Measurements from ENCODE around the gene SOWAHC. TPM values are rescaled to one million over a fixed set of nuclear protein-coding genes. Genes with fewer than 3 reads are reported as not detected.
"Not testable (repeated sequence)": the region's sequence is repeated elsewhere in the genome, so short reads cannot be mapped to it uniquely, and the experiment has no call there.

The SOWAHC gene
- total RNA-seq, 1 experiment from 2014 or later = 18.6 TPM

DNA sequence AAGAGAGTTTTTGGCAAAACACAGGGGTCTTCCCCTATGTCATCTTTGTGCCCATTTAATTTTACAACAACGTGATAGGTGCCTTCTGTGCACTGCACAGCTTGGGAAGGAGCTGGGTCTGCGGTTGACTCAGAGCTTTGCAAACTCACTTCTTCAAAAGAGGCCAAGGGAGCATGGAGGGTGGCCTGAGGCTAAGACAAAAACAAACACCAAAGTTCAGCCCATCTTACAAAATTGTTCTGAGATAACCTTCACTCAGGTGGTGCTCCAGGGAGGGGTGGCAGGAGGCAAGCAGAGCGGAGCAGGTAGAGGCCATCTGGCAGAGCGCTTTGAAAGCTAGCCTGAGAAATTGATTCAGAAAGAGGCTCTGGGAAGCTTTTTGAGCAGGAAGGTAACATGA, 9.8 kb downstream of the SOWAHC start (continued):
- TF ChIP-seq, protein P1, sequence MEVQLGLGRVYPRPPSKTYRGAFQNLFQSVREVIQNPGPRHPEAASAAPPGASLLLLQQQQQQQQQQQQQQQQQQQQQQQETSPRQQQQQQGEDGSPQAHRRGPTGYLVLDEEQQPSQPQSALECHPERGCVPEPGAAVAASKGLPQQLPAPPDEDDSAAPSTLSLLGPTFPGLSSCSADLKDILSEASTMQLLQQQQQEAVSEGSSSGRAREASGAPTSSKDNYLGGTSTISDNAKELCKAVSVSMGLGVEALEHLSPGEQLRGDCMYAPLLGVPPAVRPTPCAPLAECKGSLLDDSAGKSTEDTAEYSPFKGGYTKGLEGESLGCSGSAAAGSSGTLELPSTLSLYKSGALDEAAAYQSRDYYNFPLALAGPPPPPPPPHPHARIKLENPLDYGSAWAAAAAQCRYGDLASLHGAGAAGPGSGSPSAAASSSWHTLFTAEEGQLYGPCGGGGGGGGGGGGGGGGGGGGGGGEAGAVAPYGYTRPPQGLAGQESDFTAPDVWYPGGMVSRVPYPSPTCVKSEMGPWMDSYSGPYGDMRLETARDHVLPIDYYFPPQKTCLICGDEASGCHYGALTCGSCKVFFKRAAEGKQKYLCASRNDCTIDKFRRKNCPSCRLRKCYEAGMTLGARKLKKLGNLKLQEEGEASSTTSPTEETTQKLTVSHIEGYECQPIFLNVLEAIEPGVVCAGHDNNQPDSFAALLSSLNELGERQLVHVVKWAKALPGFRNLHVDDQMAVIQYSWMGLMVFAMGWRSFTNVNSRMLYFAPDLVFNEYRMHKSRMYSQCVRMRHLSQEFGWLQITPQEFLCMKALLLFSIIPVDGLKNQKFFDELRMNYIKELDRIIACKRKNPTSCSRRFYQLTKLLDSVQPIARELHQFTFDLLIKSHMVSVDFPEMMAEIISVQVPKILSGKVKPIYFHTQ (CRISPR knock-in tag; IDR thresholded peaks at IDR 0.05) = no peak

DNA sequence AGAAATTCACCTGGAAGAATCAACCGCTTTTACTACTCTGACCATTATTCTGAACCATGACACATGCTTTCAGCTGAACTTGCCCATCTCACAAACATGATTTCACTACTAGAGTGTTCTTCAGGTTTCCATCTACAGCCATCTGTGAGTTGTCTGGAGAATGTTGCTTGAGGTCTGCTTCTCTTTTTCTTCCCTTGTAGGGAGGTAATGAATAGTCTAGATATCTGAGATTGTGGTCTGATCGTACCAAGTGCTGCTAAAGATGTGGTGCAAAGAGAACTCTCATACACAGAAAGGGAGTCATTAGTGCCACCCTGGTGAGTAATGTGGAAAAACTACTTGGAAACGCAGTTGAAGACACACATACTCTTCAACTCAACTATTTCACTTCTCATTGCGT, 10.2 kb downstream of the SOWAHC start:
- Mint-ChIP-seq H3K4me3 (no peak overlapping the region), H3K27me3 (ENCODE audit: low read depth) (no peaks in the 10 kb centered on the region), H3K36me3 (no peaks in the 10 kb centered on the region), H3K27ac (no peak overlapping the region), H3K9me3 (no peaks in the 10 kb centered on the region), H3K4me1 (no peaks in the 10 kb centered on the region)
- no peak for TF ChIP-seq TEAD4 (CRISPR knock-in tag; IDR thresholded peaks at IDR 0.05)
- TF ChIP-seq, protein P2, sequence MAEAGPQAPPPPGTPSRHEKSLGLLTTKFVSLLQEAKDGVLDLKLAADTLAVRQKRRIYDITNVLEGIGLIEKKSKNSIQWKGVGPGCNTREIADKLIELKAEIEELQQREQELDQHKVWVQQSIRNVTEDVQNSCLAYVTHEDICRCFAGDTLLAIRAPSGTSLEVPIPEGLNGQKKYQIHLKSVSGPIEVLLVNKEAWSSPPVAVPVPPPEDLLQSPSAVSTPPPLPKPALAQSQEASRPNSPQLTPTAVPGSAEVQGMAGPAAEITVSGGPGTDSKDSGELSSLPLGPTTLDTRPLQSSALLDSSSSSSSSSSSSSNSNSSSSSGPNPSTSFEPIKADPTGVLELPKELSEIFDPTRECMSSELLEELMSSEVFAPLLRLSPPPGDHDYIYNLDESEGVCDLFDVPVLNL (CRISPR knock-in tag; IDR thresholded peaks at IDR 0.05; ENCODE audit: borderline replicate concordance, low read depth) = no peak
- TF ChIP-seq, protein P3, sequence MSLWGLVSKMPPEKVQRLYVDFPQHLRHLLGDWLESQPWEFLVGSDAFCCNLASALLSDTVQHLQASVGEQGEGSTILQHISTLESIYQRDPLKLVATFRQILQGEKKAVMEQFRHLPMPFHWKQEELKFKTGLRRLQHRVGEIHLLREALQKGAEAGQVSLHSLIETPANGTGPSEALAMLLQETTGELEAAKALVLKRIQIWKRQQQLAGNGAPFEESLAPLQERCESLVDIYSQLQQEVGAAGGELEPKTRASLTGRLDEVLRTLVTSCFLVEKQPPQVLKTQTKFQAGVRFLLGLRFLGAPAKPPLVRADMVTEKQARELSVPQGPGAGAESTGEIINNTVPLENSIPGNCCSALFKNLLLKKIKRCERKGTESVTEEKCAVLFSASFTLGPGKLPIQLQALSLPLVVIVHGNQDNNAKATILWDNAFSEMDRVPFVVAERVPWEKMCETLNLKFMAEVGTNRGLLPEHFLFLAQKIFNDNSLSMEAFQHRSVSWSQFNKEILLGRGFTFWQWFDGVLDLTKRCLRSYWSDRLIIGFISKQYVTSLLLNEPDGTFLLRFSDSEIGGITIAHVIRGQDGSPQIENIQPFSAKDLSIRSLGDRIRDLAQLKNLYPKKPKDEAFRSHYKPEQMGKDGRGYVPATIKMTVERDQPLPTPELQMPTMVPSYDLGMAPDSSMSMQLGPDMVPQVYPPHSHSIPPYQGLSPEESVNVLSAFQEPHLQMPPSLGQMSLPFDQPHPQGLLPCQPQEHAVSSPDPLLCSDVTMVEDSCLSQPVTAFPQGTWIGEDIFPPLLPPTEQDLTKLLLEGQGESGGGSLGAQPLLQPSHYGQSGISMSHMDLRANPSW (CRISPR knock-in tag; conservative IDR thresholded peaks at IDR 0.05; ENCODE audit: low read depth) = no peak
- TF ChIP-seq, protein P4, sequence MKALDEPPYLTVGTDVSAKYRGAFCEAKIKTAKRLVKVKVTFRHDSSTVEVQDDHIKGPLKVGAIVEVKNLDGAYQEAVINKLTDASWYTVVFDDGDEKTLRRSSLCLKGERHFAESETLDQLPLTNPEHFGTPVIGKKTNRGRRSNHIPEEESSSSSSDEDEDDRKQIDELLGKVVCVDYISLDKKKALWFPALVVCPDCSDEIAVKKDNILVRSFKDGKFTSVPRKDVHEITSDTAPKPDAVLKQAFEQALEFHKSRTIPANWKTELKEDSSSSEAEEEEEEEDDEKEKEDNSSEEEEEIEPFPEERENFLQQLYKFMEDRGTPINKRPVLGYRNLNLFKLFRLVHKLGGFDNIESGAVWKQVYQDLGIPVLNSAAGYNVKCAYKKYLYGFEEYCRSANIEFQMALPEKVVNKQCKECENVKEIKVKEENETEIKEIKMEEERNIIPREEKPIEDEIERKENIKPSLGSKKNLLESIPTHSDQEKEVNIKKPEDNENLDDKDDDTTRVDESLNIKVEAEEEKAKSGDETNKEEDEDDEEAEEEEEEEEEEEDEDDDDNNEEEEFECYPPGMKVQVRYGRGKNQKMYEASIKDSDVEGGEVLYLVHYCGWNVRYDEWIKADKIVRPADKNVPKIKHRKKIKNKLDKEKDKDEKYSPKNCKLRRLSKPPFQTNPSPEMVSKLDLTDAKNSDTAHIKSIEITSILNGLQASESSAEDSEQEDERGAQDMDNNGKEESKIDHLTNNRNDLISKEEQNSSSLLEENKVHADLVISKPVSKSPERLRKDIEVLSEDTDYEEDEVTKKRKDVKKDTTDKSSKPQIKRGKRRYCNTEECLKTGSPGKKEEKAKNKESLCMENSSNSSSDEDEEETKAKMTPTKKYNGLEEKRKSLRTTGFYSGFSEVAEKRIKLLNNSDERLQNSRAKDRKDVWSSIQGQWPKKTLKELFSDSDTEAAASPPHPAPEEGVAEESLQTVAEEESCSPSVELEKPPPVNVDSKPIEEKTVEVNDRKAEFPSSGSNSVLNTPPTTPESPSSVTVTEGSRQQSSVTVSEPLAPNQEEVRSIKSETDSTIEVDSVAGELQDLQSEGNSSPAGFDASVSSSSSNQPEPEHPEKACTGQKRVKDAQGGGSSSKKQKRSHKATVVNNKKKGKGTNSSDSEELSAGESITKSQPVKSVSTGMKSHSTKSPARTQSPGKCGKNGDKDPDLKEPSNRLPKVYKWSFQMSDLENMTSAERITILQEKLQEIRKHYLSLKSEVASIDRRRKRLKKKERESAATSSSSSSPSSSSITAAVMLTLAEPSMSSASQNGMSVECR (CRISPR knock-in tag; IDR thresholded peaks at IDR 0.05; ENCODE audit: borderline replicate concordance) = no peak
- TF ChIP-seq SP1 (CRISPR knock-in tag; conservative IDR thresholded peaks at IDR 0.05) = no peak
- no peak for TF ChIP-seq EMX1 (CRISPR knock-in tag; IDR thresholded peaks at IDR 0.05)
- TF ChIP-seq TCF7 (CRISPR knock-in tag; IDR thresholded peaks at IDR 0.05; ENCODE audit: low read depth) = no peak
- TF ChIP-seq ELF4 (CRISPR knock-in tag; IDR thresholded peaks at IDR 0.05; ENCODE audit: low read depth) = no peak
- TF ChIP-seq, protein P5, sequence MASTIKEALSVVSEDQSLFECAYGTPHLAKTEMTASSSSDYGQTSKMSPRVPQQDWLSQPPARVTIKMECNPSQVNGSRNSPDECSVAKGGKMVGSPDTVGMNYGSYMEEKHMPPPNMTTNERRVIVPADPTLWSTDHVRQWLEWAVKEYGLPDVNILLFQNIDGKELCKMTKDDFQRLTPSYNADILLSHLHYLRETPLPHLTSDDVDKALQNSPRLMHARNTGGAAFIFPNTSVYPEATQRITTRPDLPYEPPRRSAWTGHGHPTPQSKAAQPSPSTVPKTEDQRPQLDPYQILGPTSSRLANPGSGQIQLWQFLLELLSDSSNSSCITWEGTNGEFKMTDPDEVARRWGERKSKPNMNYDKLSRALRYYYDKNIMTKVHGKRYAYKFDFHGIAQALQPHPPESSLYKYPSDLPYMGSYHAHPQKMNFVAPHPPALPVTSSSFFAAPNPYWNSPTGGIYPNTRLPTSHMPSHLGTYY (CRISPR knock-in tag; IDR thresholded peaks at IDR 0.05) = no peak
- TF ChIP-seq, protein P6, sequence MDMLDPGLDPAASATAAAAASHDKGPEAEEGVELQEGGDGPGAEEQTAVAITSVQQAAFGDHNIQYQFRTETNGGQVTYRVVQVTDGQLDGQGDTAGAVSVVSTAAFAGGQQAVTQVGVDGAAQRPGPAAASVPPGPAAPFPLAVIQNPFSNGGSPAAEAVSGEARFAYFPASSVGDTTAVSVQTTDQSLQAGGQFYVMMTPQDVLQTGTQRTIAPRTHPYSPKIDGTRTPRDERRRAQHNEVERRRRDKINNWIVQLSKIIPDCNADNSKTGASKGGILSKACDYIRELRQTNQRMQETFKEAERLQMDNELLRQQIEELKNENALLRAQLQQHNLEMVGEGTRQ (CRISPR knock-in tag; IDR thresholded peaks at IDR 0.05) = no peak
- TF ChIP-seq HMGA2 (CRISPR knock-in tag; IDR thresholded peaks at IDR 0.05) = no peak
- TF ChIP-seq NFE2L1 (CRISPR knock-in tag; IDR thresholded peaks at IDR 0.05) = no peak
- ATAC-seq = no peak
- no peak for DNase-seq (ENCODE audit: low spot score)
- CTCF ChIA-PET = no interaction called here
- POLR2A ChIA-PET = no interaction called here

DNA sequence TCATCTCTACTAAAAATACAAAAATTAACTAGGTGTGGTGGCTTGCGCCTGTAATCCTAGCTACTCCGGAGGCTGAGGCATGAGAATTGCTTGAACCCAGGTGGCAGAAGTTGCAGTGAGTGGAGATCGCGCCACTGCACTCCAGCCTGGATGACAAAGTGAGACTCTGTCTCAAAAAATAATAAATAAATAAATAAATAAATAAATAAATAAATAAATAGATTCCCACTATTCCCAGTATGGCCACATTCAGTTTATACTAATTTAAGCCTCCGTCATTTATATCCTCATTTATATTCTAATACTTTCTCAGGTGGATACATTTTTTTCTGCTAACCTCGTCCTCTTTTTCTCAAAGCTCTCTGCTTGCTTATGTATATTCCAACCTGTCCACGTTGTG, 14.2 kb downstream of the SOWAHC start:
- H3K27ac Mint-ChIP-seq; H3K4me3 Mint-ChIP-seq; ATAC-seq; H3K36me3 Mint-ChIP-seq; H3K4me1 Mint-ChIP-seq; H3K9me3 Mint-ChIP-seq; H3K27me3 Mint-ChIP-seq (ENCODE audit: low read depth); CTCF ChIA-PET; POLR2A ChIA-PET; DNase-seq (ENCODE audit: low spot score): not testable (repeated sequence)

Data from WTC11 (cell line).